DLD1 (cell line): ENCODE results near the gene DHDH.

Source experiments
- in situ Hi-C: cut with HindIII; loops from 2 replicates; pipeline ENCODE4 v1.10.0; 2017; ENCODE audit warnings: low sequenced_read_pairs

DHDH gene

GRCh38 chr19:48991011-48991609 lies 57.6 kb downstream of the DHDH start:
- in situ Hi-C loops, result no loop called here

- in situ Hi-C loops, result no loop called here
Observed at GRCh38 chr19:48991873-48992580, 58.5 kb downstream of the DHDH start.

- in situ Hi-C loops, result no loop called here
Observed at GRCh38 chr19:48992581-48993174, 59.2 kb downstream of the DHDH start.

- in situ Hi-C loops, result no loop called here
Observed at GRCh38 chr19:48993175-48994034, 59.9 kb downstream of the DHDH start, which contains the start of the genes GYS1 and RUVBL2. GYS1 (minus strand) TSS chr19:48993309; CDS start chr19:48993112, 197 bp downstream. RUVBL2 (plus strand) TSS chr19:48993887; CDS start chr19:48993912, 25 bp downstream.

GRCh38 chr19:48994035-48994386 lies 60.5 kb downstream of the DHDH start:
- in situ Hi-C loops, result no loop called here
